HepG2 (cell line): Measurements from ENCODE around the gene ARHGAP29. TPM values are rescaled to one million over a fixed set of nuclear protein-coding genes. Genes with fewer than 3 reads are reported as not detected.

Experiments used
- ATAC-seq: fragments of 200-7000 bp; cut with Tn5 transposase; 3 replicates; pipeline ENCODE4 v1.9.1; 2020; ENCODE audit warnings: mild to moderate bottlenecking, moderate library complexity
- BruUV-seq: library from RNA; stranded (reverse); fragments of 400-500 nt; replicated peaks from 2 replicates; lab custom pipeline; 2021; lab: Mats Ljungman, UMichigan
- CTCF ChIA-PET: fragments of 300-600 bp; formaldehyde crosslinking; extraction: SDS; loops from one replicate; lab custom pipeline; 2021; ENCODE audit warnings: low total read pairs, inconsistent platforms, low intra/inter-chr PET ratio; lab: Yijun Ruan, JAX
- POLR2A ChIA-PET: fragments of 350-600 bp; sonication (Branson Sonifier 250); formaldehyde crosslinking; loops from one replicate; lab custom pipeline; 2020; ENCODE audit warnings: antibody characterized with exemption, inconsistent platforms; lab: Yijun Ruan, JAX
- DNase-seq: peaks from one replicate; pipeline ENCODE4 v3.0.0-alpha.2; 2015; ENCODE audit warnings: low spot score
- FAIRE-seq: peaks from 3 replicates; lab custom pipeline; 2011; peaks lifted over from hg19 to GRCh38; lab: Jason Lieb, UNC
- H2AFZ ChIP-seq: one replicate; pipeline ENCODE4 v1.6.1; 2011; ENCODE audit warnings: low read length, inconsistent platforms
- H3K27ac ChIP-seq: fragments of 300-600 bp; 3 replicates; pipeline ENCODE4 v1.8.0; 2011; ENCODE audit warnings: mixed run types, mild to moderate bottlenecking, mixed read lengths, low read length, inconsistent platforms; ENCODE audit not compliant: insufficient read depth; ENCODE audit errors: extremely low read length
- H3K27me3 ChIP-seq, 2 experiments: fragments of 200-600 bp in 1 of 2; 2 replicates in 1 of 2; 3 replicates in 1 of 2; pipeline versions ENCODE4 v1.6.0 to v1.8.0; 2011; ENCODE audit warnings: low read length in 2 of 2, mild to moderate bottlenecking in 2 of 2, moderate library complexity in 2 of 2, inconsistent platforms in 1 of 2; ENCODE audit not compliant: insufficient read depth in 2 of 2, control insufficient read depth in 1 of 2
- H3K36me3 ChIP-seq, 2 experiments: fragments of 200-600 bp in 1 of 2; replicated peaks in 1 of 2; 2 replicates in 1 of 2; 3 replicates in 1 of 2; pipeline versions ENCODE4 v1.5.1 to v1.8.0; 2011; ENCODE audit warnings: low read length in 2 of 2, inconsistent platforms in 1 of 2; ENCODE audit not compliant: insufficient read depth in 2 of 2, control insufficient read depth in 1 of 2
- H3K4me1 ChIP-seq: 2 replicates; pipeline ENCODE4 v1.5.1; 2012; ENCODE audit warnings: low read length, inconsistent platforms; ENCODE audit not compliant: insufficient read depth
- H3K4me2 ChIP-seq: 2 replicates; pipeline ENCODE4 v1.6.0; 2011; ENCODE audit warnings: low read depth, low read length, inconsistent platforms
- H3K4me3 ChIP-seq, 3 experiments: fragments of 200-600 bp in 1 of 3; sonication (generic), shearing (Covaris generic) in 1 of 3; replicated peaks in 1 of 3; 2 replicates each; pipeline ENCODE4 v1.5.1; 2011 to 2016; ENCODE audit warnings: low read length in 3 of 3, inconsistent platforms in 2 of 3, low read depth in 2 of 3, mild to moderate bottlenecking in 2 of 3, control low read depth in 1 of 3, mixed read lengths in 1 of 3; ENCODE audit not compliant: insufficient read depth in 1 of 3
- H3K79me2 ChIP-seq: one replicate; pipeline ENCODE4 v1.6.1; 2011; ENCODE audit warnings: low read length, inconsistent platforms; ENCODE audit not compliant: insufficient read depth
- H3K9ac ChIP-seq: 2 replicates; pipeline ENCODE4 v1.6.0; 2011; ENCODE audit warnings: mild to moderate bottlenecking, low read depth, low read length, inconsistent platforms; ENCODE audit not compliant: insufficient read depth
- H3K9me3 ChIP-seq: 2 replicates; pipeline ENCODE4 v1.5.1; 2012; ENCODE audit warnings: mild to moderate bottlenecking, low read length
- H4K20me1 ChIP-seq: 2 replicates; pipeline ENCODE4 v1.6.0; 2011; ENCODE audit warnings: inconsistent platforms, mild to moderate bottlenecking, low read length, moderate library complexity; ENCODE audit not compliant: insufficient read depth
- MAFF ChIP-seq: IDR thresholded peaks from 2 replicates; pipeline ENCODE4 v1.6.1; 2011; ENCODE audit warnings: low read depth, low read length, improper control_type of control experiment
- MAFK ChIP-seq, 2 experiments: IDR thresholded peaks in 1 of 2; conservative IDR thresholded peaks in 1 of 2; 2 replicates each; pipeline ENCODE4 v1.6.1; 2011; ENCODE audit warnings: improper control_type of control experiment in 2 of 2, low read length in 2 of 2
- ZBTB38 ChIP-seq: sonication (generic); formaldehyde crosslinking; IDR thresholded peaks from 2 replicates; pipeline ENCODE4 v1.5.1; 2020; ENCODE audit warnings: mild to moderate bottlenecking, missing genetic modification reagents
- ZFP1 ChIP-seq: IDR thresholded peaks from 2 replicates; pipeline ENCODE4 v1.6.1; 2016
- ZFP90 ChIP-seq: sonication (generic); formaldehyde crosslinking; IDR thresholded peaks from 2 replicates; pipeline ENCODE4 v1.8.0; 2022; ENCODE audit warnings: missing genetic modification reagents, mild to moderate bottlenecking, inconsistent platforms, borderline replicate concordance
- WGBS: methylation state at CpG from one replicate; pipeline ENCODE4 v1.1.6; 2017; ENCODE audit warnings: low lambda C conversion rate; 5-methylcytosine and 5-hydroxymethylcytosine counted together
- in situ Hi-C: cut with HindIII; loops from 2 replicates; pipeline ENCODE4 v1.10.0; 2017; ENCODE audit warnings: low pct_unique_long_range_greater_than_20kb; ENCODE audit not compliant: extremely low pct_ligation_motif_present
- intact Hi-C: fragments of 100-400 bp; cut with micrococcal nuclease; formaldehyde crosslinking; loops from one replicate; pipeline ENCODE4 v1.10.0; 2022; ENCODE audit not compliant: unreplicated experiment
- polyA plus RNA-seq, 8 experiments: library from polyadenylated mRNA; depleted of rRNA in 3 of 8; stranded (reverse) in 7 of 8; unstranded in 1 of 8; fragments of >200 nt; fragmentation: Illumina TruSeq in 4 of 8; extraction: Trizol in 4 of 8; gene quantifications; 2 replicates each; pipeline versions ENCODE4 v1.2.1 to v1.2.3, GENCODE V29; 2011 to 2016; ENCODE audit warnings: low read depth in 4 of 8, missing spikeins in 1 of 8, mixed read lengths in 1 of 8; ENCODE audit not compliant: insufficient read depth in 1 of 8
- total RNA-seq, 5 experiments: library from RNA; depleted of rRNA; stranded (reverse); fragments of >200 nt; fragmentation: Illumina TruSeq; extraction: Trizol; gene quantifications; 2 replicates each; pipeline ENCODE4 v1.2.3, GENCODE V29; 2016; ENCODE audit warnings: low read depth in 1 of 5

ARHGAP29 gene
- total and polyA plus RNA-seq, 2 of the 13 experiments (the other 11 are each of a cell fraction or from before 2014, with no cell fraction given): 12.8 to 18.3 TPM

- in situ Hi-C loops (no loop called here), intact Hi-C loops (no loop called here)
- POLR2A ChIA-PET: no interaction called here
- Histone ChIP-seq H3K9me3 (no peaks in the 10 kb centered on the region), H3K4me3 (no peak overlapping the region), H3K4me1 (peaks cover 10% of the 10 kb centered on the region; the same call in 1 of the 2 replicates), H3K4me2 (no peak overlapping the region), H3K36me3 (peaks cover 2 to 10% of the 10 kb centered on the region in 2 experiments; a peak in 3 of 5 replicates), H3K27ac (no peak overlapping the region)
- no peak for ATAC-seq
- TF ChIP-seq MAFF: peak; percentile 97
- no peak for TF ChIP-seq ZFP90 (CRISPR knock-in tag)
- TF ChIP-seq MAFK (conservative IDR thresholded peaks at IDR 0.05 in 1 of 2, IDR thresholded peaks at IDR 0.05 in 1 of 2; ENCODE audit: low read length in 2 of 2): peak; percentile 98
- TF ChIP-seq, all 625 proteins: peak for 2
- Histone ChIP-seq H3K9ac (no peak overlapping the region), H3K27me3 (no peaks in the 10 kb centered on the region), H4K20me1 (no peaks in the 10 kb centered on the region), H2AFZ (no peak overlapping the region), H3K79me2 (peaks cover 1% of the 10 kb centered on the region)
- FAIRE-seq: no peak
- BruUV-seq: no TSS peak
- CTCF ChIA-PET: no interaction called here
- no peak for DNase-seq
Observed at GRCh38 chr1:94215955-94216354, 21.4 kb downstream of the ARHGAP29 start.

DNA sequence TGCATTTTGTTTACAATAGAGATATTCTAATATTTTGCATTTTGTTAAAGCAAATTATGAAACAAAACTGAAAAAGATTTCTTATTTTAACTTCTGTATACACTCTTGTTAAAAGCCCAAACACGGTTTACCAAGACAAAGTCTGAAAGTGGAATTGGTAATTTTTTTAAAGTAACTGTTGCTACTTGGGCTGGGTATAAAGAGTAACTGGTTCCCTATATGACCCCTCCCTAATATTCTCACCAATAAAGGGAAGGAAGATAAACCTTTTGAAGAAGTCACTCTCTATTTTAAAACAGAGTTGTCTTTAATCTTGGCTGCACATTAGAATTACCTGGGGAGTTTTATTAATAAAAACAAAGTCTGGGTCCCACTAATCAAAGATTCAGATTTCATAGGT is 27.4 kb downstream of the ARHGAP29 start:
- Histone ChIP-seq H2AFZ (no peak overlapping the region), H3K4me2 (no peak overlapping the region), H3K4me1 (peaks cover 18% of the 10 kb centered on the region; the same call in 1 of the 2 replicates), H3K4me3 (no peak overlapping the region), H3K36me3 (peaks cover 3 to 5% of the 10 kb centered on the region in 2 experiments; a peak in 3 of 5 replicates), H3K79me2 (no peaks in the 10 kb centered on the region), H4K20me1 (no peaks in the 10 kb centered on the region; the same call in 1 of the 2 replicates), H3K9ac (no peak overlapping the region), H3K27ac (no peak overlapping the region), H3K9me3 (peaks cover 7% of the 10 kb centered on the region), H3K27me3 (no peaks in the 10 kb centered on the region)
- 94% methylated on average over 1 of the region's 1 CpG for WGBS
- ChIA-PET CTCF (no interaction called here), POLR2A (interaction anchor here (1.2 to 1.3 kb wide), 2 partner anchors 27 to 148 kb away, joined by 4 to 6 read pairs; partner anchors contain the start of gene ARHGAP29)
- peak; percentile 96; the same call in 1 of the 2 replicates for TF ChIP-seq ZFP1 (CRISPR knock-in tag)
- TF ChIP-seq ZBTB38 (CRISPR knock-in tag): no peak
- no peak for FAIRE-seq
- in situ Hi-C loops (no loop called here), intact Hi-C loops (no loop called here)
- BruUV-seq: no TSS peak
- DNase-seq: no peak
- ATAC-seq: no peak
